ENCODE data around the gene DNAI1. TPM values are rescaled to one million over a fixed set of nuclear protein-coding genes. Genes with fewer than 3 reads are reported as not detected.
A peak's percentile ranks its signal among the peaks of the same experiment; 100 is the strongest.

Gene DNAI1
- polyA plus RNA-seq, 1 donor (not counting 4 experiments of a cell fraction or from before 2014, with no cell fraction given) = 0.08 TPM

- no peak overlapping the region for H3K4me2 ChIP-seq (ENCODE audit: control insufficient read depth, extremely low read depth, insufficient read depth, low read depth, low read length)
- no peak for FAIRE-seq
- no peak overlapping the region for H3K9ac ChIP-seq (ENCODE audit: control insufficient read depth, extremely low read depth, insufficient read depth, low read length)
- H3K27ac ChIP-seq (ENCODE audit: control insufficient read depth, insufficient read depth, low read length) = no peak overlapping the region
- no peaks in the 10 kb centered on the region for H3K27me3 ChIP-seq (ENCODE audit: control insufficient read depth, extremely low read depth, insufficient read depth, low read length)
- no peaks in the 10 kb centered on the region for H3K9me3 ChIP-seq (ENCODE audit: control insufficient read depth, low read depth, low read length)
- dilution Hi-C loops (cut with MboI; ENCODE audit: extremely low pct_ligation_motif_present, low sequenced_read_pairs) = no loop called here
- no peaks in the 10 kb centered on the region for H4K20me1 ChIP-seq (ENCODE audit: control insufficient read depth, extremely low read depth, insufficient read depth, low read length)
- no peak overlapping the region for H2AFZ ChIP-seq (ENCODE audit: control insufficient read depth, low read length)
- no peak overlapping the region for H3K4me3 ChIP-seq (ENCODE audit: control insufficient read depth in 2 of 3, extremely low read depth in 1 of 3, insufficient read depth in 2 of 3, low read depth in 1 of 3, low read length in 3 of 3)
- H3K9me1 ChIP-seq (ENCODE audit: control insufficient read depth, extremely low read depth, insufficient read depth, low read length) = no peaks in the 10 kb centered on the region
- H3K4me1 ChIP-seq (ENCODE audit: control insufficient read depth, extremely low read depth, insufficient read depth, low read length) = no peaks in the 10 kb centered on the region
- no peaks in the 10 kb centered on the region for H3K79me2 ChIP-seq (ENCODE audit: control insufficient read depth, insufficient read depth, low read length)
- DNase-seq (ENCODE audit: low read depth, low spot score) = no peak
- peaks cover 0 to 4% of the 10 kb centered on the region in 2 experiments for H3K36me3 ChIP-seq (ENCODE audit: control insufficient read depth in 2 of 2, extremely low read depth in 1 of 2, insufficient read depth in 2 of 2, low read length in 2 of 2)
- TF ChIP-seq EZH2 (IDR thresholded peaks at IDR 0.05; ENCODE audit: low read length) = no peak
- TF ChIP-seq, protein P1, sequence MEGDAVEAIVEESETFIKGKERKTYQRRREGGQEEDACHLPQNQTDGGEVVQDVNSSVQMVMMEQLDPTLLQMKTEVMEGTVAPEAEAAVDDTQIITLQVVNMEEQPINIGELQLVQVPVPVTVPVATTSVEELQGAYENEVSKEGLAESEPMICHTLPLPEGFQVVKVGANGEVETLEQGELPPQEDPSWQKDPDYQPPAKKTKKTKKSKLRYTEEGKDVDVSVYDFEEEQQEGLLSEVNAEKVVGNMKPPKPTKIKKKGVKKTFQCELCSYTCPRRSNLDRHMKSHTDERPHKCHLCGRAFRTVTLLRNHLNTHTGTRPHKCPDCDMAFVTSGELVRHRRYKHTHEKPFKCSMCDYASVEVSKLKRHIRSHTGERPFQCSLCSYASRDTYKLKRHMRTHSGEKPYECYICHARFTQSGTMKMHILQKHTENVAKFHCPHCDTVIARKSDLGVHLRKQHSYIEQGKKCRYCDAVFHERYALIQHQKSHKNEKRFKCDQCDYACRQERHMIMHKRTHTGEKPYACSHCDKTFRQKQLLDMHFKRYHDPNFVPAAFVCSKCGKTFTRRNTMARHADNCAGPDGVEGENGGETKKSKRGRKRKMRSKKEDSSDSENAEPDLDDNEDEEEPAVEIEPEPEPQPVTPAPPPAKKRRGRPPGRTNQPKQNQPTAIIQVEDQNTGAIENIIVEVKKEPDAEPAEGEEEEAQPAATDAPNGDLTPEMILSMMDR (optimal IDR thresholded peaks at IDR 0.05 in 1 of 3, IDR thresholded peaks at IDR 0.05 in 1 of 3, conservative IDR thresholded peaks at IDR 0.05 in 1 of 3; ENCODE audit: extremely low read depth in 1 of 3, insufficient read depth in 2 of 3, low read length in 3 of 3) = no peak
Observed at GRCh38 chr9:34412336-34412735, 46.3 kb upstream of the DNAI1 start.

GRCh38 chr9:34413231-34413852 is 45.3 kb upstream of the DNAI1 start:
- DNase-seq (ENCODE audit: low read depth, low spot score) (no peak), FAIRE-seq (peak; percentile 87)
- Histone ChIP-seq H4K20me1 (ENCODE audit: control insufficient read depth, extremely low read depth, insufficient read depth, low read length) (no peaks in the 10 kb centered on the region), H3K9me3 (ENCODE audit: control insufficient read depth, low read depth, low read length) (no peaks in the 10 kb centered on the region), H2AFZ (ENCODE audit: control insufficient read depth, low read length) (no peak overlapping the region), H3K36me3 (ENCODE audit: control insufficient read depth in 2 of 2, extremely low read depth in 1 of 2, insufficient read depth in 2 of 2, low read length in 2 of 2) (peaks cover 0 to 3% of the 10 kb centered on the region in 2 experiments), H3K9ac (ENCODE audit: control insufficient read depth, extremely low read depth, insufficient read depth, low read length) (no peak overlapping the region), H3K4me3 (ENCODE audit: control insufficient read depth in 2 of 3, extremely low read depth in 1 of 3, insufficient read depth in 2 of 3, low read depth in 1 of 3, low read length in 3 of 3) (no peak overlapping the region), H3K4me1 (ENCODE audit: control insufficient read depth, extremely low read depth, insufficient read depth, low read length) (no peaks in the 10 kb centered on the region), H3K27ac (ENCODE audit: control insufficient read depth, insufficient read depth, low read length) (no peak overlapping the region), H3K9me1 (ENCODE audit: control insufficient read depth, extremely low read depth, insufficient read depth, low read length) (no peaks in the 10 kb centered on the region), H3K4me2 (ENCODE audit: control insufficient read depth, extremely low read depth, insufficient read depth, low read depth, low read length) (no peak overlapping the region), H3K27me3 (ENCODE audit: control insufficient read depth, extremely low read depth, insufficient read depth, low read length) (no peaks in the 10 kb centered on the region), H3K79me2 (ENCODE audit: control insufficient read depth, insufficient read depth, low read length) (no peaks in the 10 kb centered on the region)
- TF ChIP-seq EZH2 (IDR thresholded peaks at IDR 0.05; ENCODE audit: low read length) = no peak
- TF ChIP-seq, protein P1 (optimal IDR thresholded peaks at IDR 0.05 in 1 of 3, IDR thresholded peaks at IDR 0.05 in 1 of 3, conservative IDR thresholded peaks at IDR 0.05 in 1 of 3; ENCODE audit: extremely low read depth in 1 of 3, insufficient read depth in 2 of 3, low read length in 3 of 3) = no peak
- dilution Hi-C loops (cut with MboI; ENCODE audit: extremely low pct_ligation_motif_present, low sequenced_read_pairs) = no loop called here
